ENCODE measurements around the gene DDX6. TPM values are rescaled to one million over a fixed set of nuclear protein-coding genes. Genes with fewer than 3 reads are reported as not detected.
"Not testable (repeated sequence)": the region's sequence is repeated elsewhere in the genome, so short reads cannot be mapped to it uniquely, and the experiment has no call there.

The DDX6 gene
- total RNA-seq, 1 experiment from 2014 or later: 82.5 TPM

- in situ Hi-C loops (cut with HindIII; ENCODE audit: low sequenced_read_pairs): no loop called here
These were observed 76.1 kb downstream of the DDX6 start for GRCh38 chr11:118714816-118715215.

GRCh38 chr11:118714416-118714815 lies 76.5 kb downstream of the DDX6 start:
- in situ Hi-C loops (cut with HindIII; ENCODE audit: low sequenced_read_pairs); DNase-seq (ENCODE audit: low spot score): not testable (repeated sequence)

More at GRCh38 chr11:118714816-118715215, 76.1 kb downstream of the DDX6 start:
- no peak for DNase-seq (ENCODE audit: low spot score)

GRCh38 chr11:118708296-118708695 lies 82.7 kb downstream of the DDX6 start:
- no peak for DNase-seq (ENCODE audit: low spot score)
- in situ Hi-C loops (cut with HindIII; ENCODE audit: low sequenced_read_pairs): no loop called here

GRCh38 chr11:118706546-118706825 lies 84.5 kb downstream of the DDX6 start:
- in situ Hi-C loops (cut with HindIII; ENCODE audit: low sequenced_read_pairs): no loop called here
- no peak for DNase-seq (ENCODE audit: low spot score)

DNA sequence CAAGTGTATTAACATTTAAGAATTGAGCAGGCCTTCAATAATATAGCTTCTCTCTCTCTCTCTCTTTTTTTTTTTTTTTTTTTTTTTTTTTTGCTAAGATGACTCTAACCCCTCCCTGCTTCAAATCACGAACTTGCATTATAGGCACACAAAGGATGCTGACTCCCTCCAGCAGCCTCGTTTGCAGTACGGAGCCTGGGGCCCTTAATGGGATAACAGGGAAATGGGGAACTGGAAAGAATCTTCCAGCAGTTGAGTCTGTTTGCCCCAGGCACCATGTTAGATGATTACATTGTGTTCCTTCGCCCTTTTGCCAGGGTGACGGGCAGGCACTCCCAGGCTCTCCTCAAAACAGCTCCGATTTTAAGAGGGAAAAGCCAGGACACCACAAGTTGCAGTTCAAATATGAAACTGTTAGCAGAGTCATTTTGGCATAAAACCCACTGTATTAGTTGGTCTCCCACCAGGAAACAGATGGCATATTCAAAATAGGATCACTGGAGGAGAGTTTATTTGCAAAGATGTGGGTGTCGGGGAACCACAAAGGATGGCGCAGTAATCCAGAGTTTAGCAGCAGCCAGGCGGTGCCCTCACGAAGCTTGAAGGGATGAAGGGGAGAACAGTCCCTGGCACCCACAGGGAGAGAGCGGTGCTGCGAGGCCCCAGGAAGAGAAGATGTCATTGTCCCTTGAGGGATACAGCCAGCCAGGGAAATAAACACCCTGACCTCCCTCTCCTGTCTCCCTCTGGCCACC lies 85.0 kb downstream of the DDX6 start:
- in situ Hi-C loops (cut with HindIII; ENCODE audit: low sequenced_read_pairs): no loop called here
- DNase-seq (ENCODE audit: low spot score): peak; percentile 47

- in situ Hi-C loops (cut with HindIII; ENCODE audit: low sequenced_read_pairs): no loop called here
- DNase-seq (ENCODE audit: low spot score): peak; percentile 27
These were observed 85.7 kb downstream of the DDX6 start for GRCh38 chr11:118705111-118705741.

GRCh38 chr11:118703563-118704106 lies 87.3 kb downstream of the DDX6 start:
- in situ Hi-C loops (cut with HindIII; ENCODE audit: low sequenced_read_pairs): no loop called here

GRCh38 chr11:118699506-118700220 lies 91.3 kb downstream of the DDX6 start:
- DNase-seq (ENCODE audit: low spot score): no peak
- in situ Hi-C loops (cut with HindIII; ENCODE audit: low sequenced_read_pairs): no loop called here

More at GRCh38 chr11:118703563-118704106, 87.3 kb downstream of the DDX6 start:
- DNase-seq (ENCODE audit: low spot score): no peak

Other genes starting within 250 kb of the DDX6 start
- gene IFT46, start 225.2 kb downstream of the DDX6 start, total RNA-seq (2014; rRNA removed; shearing (Covaris generic)): 8.5 and 8.7 TPM in 2 replicates
- gene ARCN1, start 218.8 kb downstream of the DDX6 start, total RNA-seq (2014; rRNA removed; shearing (Covaris generic)): 88.3 and 91.9 TPM in 2 replicates
- gene PHLDB1, start 183.5 kb downstream of the DDX6 start, total RNA-seq (2014; rRNA removed; shearing (Covaris generic)): 32.6 and 40.6 TPM in 2 replicates
- not detected in 2 replicates for gene TREH, start 111.5 kb downstream of the DDX6 start, total RNA-seq (2014; rRNA removed; shearing (Covaris generic))
- gene CXCR5, start 92.7 kb upstream of the DDX6 start, total RNA-seq (2014; rRNA removed; shearing (Covaris generic)): not detected in 2 replicates
- 10.2 and 13.4 TPM in 2 replicates for gene BCL9L, start 134.8 kb upstream of the DDX6 start, total RNA-seq (2014; rRNA removed; shearing (Covaris generic))
- not detected in 2 replicates for gene UPK2, start 165.1 kb upstream of the DDX6 start, total RNA-seq (2014; rRNA removed; shearing (Covaris generic))
- not detected in 2 replicates for gene FOXR1, start 180.6 kb upstream of the DDX6 start, total RNA-seq (2014; rRNA removed; shearing (Covaris generic))
- gene CENATAC, start 207.0 kb upstream of the DDX6 start, total RNA-seq (2014; rRNA removed; shearing (Covaris generic)): 30.4 and 34.0 TPM in 2 replicates
- 2,429 and 3,013 TPM in 2 replicates for gene RPS25, start 227.2 kb upstream of the DDX6 start, total RNA-seq (2014; rRNA removed; shearing (Covaris generic))
- gene TRAPPC4, start 227.6 kb upstream of the DDX6 start, total RNA-seq (2014; rRNA removed; shearing (Covaris generic)): 97.7 and 110 TPM in 2 replicates
- 9.9 and 15.5 TPM in 2 replicates for gene SLC37A4, start 239.7 kb upstream of the DDX6 start, total RNA-seq (2014; rRNA removed; shearing (Covaris generic))